BJ (cell line): ENCODE results near the gene RPS6KC1. TPM values are rescaled to one million over a fixed set of nuclear protein-coding genes. Genes with fewer than 3 reads are reported as not detected.
A peak's percentile ranks its signal among the peaks of the same experiment; 100 is the strongest.

Experiments used
- CTCF ChIA-PET: fragments of 350-600 bp; formaldehyde crosslinking; extraction: SDS; loops from one replicate; lab custom pipeline; 2021; ENCODE audit warnings: antibody characterized with exemption, inconsistent platforms; lab: Yijun Ruan, JAX
- POLR2A ChIA-PET: fragments of 300-600 bp; sonication (Branson Sonifier 250); formaldehyde crosslinking; extraction: SDS; loops from one replicate; lab custom pipeline; 2021; ENCODE audit warnings: antibody characterized with exemption; lab: Charles Lee
- DNase-seq: peaks from one replicate; pipeline ENCODE4 v3.0.0-alpha.2; 2011; ENCODE audit warnings: low read depth
- H3K27me3 ChIP-seq: 2 replicates; pipeline ENCODE4 v1.6.0; 2011; ENCODE audit warnings: low read length; ENCODE audit not compliant: control insufficient read depth, insufficient read depth
- H3K36me3 ChIP-seq: 2 replicates; pipeline ENCODE4 v1.5.1; 2011; ENCODE audit warnings: low read length; ENCODE audit not compliant: control insufficient read depth, insufficient read depth
- H3K4me3 ChIP-seq: 2 replicates; pipeline ENCODE4 v1.5.1; 2011; ENCODE audit warnings: low read depth, mild to moderate bottlenecking, control low read depth, low read length
- polyA plus RNA-seq: library from polyadenylated mRNA; depleted of rRNA; stranded (reverse); fragments of >200 nt; gene quantifications from 2 replicates; pipeline ENCODE4 v1.2.3, GENCODE V29; 2011
- TF ChIP-seq, protein P1 (sequence below): IDR thresholded peaks from 2 replicates; pipeline ENCODE4 v1.5.1; 2011; ENCODE audit warnings: low read depth, mild to moderate bottlenecking, control low read depth, inconsistent platforms, low read length, moderate library complexity; ENCODE audit not compliant: insufficient read depth

Gene RPS6KC1
- polyA plus RNA-seq, 1 experiment = 6.7 TPM

- POLR2A ChIA-PET = interaction anchor here (0.6 kb wide), 1 partner anchor 180 kb away, joined by 6 read pairs; no protein-coding TSS in a partner anchor
- Histone ChIP-seq H3K4me3 (no peak overlapping the region), H3K36me3 (no peaks in the 10 kb centered on the region), H3K27me3 (no peaks in the 10 kb centered on the region)
- CTCF ChIA-PET = interaction anchor here (0.7 kb wide), 1 partner anchor 1003 kb away, joined by 3 read pairs; no protein-coding TSS in a partner anchor
- TF ChIP-seq, protein P1, sequence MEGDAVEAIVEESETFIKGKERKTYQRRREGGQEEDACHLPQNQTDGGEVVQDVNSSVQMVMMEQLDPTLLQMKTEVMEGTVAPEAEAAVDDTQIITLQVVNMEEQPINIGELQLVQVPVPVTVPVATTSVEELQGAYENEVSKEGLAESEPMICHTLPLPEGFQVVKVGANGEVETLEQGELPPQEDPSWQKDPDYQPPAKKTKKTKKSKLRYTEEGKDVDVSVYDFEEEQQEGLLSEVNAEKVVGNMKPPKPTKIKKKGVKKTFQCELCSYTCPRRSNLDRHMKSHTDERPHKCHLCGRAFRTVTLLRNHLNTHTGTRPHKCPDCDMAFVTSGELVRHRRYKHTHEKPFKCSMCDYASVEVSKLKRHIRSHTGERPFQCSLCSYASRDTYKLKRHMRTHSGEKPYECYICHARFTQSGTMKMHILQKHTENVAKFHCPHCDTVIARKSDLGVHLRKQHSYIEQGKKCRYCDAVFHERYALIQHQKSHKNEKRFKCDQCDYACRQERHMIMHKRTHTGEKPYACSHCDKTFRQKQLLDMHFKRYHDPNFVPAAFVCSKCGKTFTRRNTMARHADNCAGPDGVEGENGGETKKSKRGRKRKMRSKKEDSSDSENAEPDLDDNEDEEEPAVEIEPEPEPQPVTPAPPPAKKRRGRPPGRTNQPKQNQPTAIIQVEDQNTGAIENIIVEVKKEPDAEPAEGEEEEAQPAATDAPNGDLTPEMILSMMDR = no peak
- DNase-seq = no peak
Observed at GRCh38 chr1:213119794-213120193, 68.8 kb downstream of the RPS6KC1 start.

DNA sequence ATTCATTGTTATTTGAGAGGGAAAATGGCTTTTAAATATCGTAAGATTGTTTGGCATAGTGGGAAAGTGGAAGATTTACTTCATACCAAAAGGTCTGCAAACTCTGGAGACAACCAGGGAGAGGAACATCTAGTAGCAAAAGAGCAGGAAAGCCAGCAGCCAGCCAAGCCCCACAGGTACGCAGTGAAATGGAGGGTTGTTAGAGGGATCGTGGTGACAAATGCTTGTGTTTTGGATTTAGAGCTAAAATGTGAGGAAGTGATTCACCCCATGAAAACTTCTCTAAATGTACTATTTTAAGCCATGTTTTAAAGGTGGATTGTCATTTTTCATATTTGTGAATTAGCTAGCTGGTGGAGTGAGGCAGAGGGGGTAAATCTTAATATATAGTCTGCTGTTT lies 69.3 kb downstream of the RPS6KC1 start:
- H3K27me3 ChIP-seq = no peaks in the 10 kb centered on the region
- DNase-seq = no peak
- TF ChIP-seq, protein P1 = no peak
- H3K4me3 ChIP-seq = no peak overlapping the region
- ChIA-PET CTCF (interaction anchor here (0.6 to 1.6 kb wide), 3 partner anchors 16 to 1003 kb away, joined by 3 to 4 read pairs (median 3); no protein-coding TSS in a partner anchor), POLR2A (interaction anchor here (0.6 kb wide), 1 partner anchor 179 kb away, joined by 6 read pairs; no protein-coding TSS in a partner anchor)
- H3K36me3 ChIP-seq = no peaks in the 10 kb centered on the region

- ChIA-PET POLR2A (no interaction called here), CTCF (interaction anchor here (0.6 to 1.6 kb wide), 3 partner anchors 9 to 118 kb away, joined by 3 to 4 read pairs (median 3); no protein-coding TSS in a partner anchor)
- Histone ChIP-seq H3K4me3 (no peak overlapping the region), H3K36me3 (no peaks in the 10 kb centered on the region), H3K27me3 (no peaks in the 10 kb centered on the region)
- DNase-seq = no peak
- TF ChIP-seq, protein P1 = no peak
Observed at GRCh38 chr1:213120961-213121360, 69.9 kb downstream of the RPS6KC1 start.

GRCh38 chr1:213122514-213122929 lies 71.5 kb downstream of the RPS6KC1 start:
- Histone ChIP-seq H3K4me3 (no peak overlapping the region), H3K27me3 (no peaks in the 10 kb centered on the region), H3K36me3 (no peaks in the 10 kb centered on the region)
- ChIA-PET POLR2A (no interaction called here), CTCF (interaction anchor here (0.6 to 2.2 kb wide), 5 partner anchors 13 to 1206 kb away, joined by 3 to 7 read pairs (median 4); no protein-coding TSS in a partner anchor)
- TF ChIP-seq, protein P1 = peak; percentile 47
- DNase-seq = no peak

- ChIA-PET POLR2A (interaction anchor here (0.6 kb wide), 1 partner anchor 1353 kb away, joined by 3 read pairs; no protein-coding TSS in a partner anchor), CTCF (interaction anchor here (0.6 to 2.2 kb wide), 8 partner anchors 11 to 1206 kb away, joined by 3 to 7 read pairs (median 4); no protein-coding TSS in a partner anchor)
- no peak overlapping the region for H3K4me3 ChIP-seq
- TF ChIP-seq, protein P1 = no peak
- no peaks in the 10 kb centered on the region for H3K27me3 ChIP-seq
- H3K36me3 ChIP-seq = no peaks in the 10 kb centered on the region
- DNase-seq = no peak
Observed at GRCh38 chr1:213123087-213123486, 72.0 kb downstream of the RPS6KC1 start.
